K562 (cell line): ENCODE results near the gene GP2. TPM values are rescaled to one million over a fixed set of nuclear protein-coding genes. Genes with fewer than 3 reads are reported as not detected.

ENCODE experiments used
- DIDO1 ChIP-seq: fragments of 450-650 bp; IDR thresholded peaks from 2 replicates; pipeline ENCODE4 v1.6.1; 2016; ENCODE audit warnings: low read depth, missing biosample characterization, missing genetic modification characterization
- NR2C1 ChIP-seq, 2 experiments: fragments of 450-650 bp; IDR thresholded peaks; 2 replicates each; pipeline ENCODE4 v1.6.1; 2017; ENCODE audit warnings: mild to moderate bottlenecking in 2 of 2, antibody characterized with exemption in 1 of 2, inconsistent platforms in 1 of 2, missing compliant biosample characterization in 1 of 2, missing genetic modification characterization in 1 of 2
- NR2C2 ChIP-seq, 2 experiments: fragments of 200-800 bp in 1 of 2; sonication (Bioruptor generic) in 1 of 2; sonication (generic) in 1 of 2; formaldehyde crosslinking in 1 of 2; IDR thresholded peaks; 2 replicates each; pipeline versions ENCODE4 v1.6.1 to v1.8.0; 2016 to 2022; ENCODE audit warnings: mild to moderate bottlenecking in 1 of 2, missing compliant biosample characterization in 1 of 2, missing genetic modification characterization in 1 of 2, missing genetic modification reagents in 1 of 2
- TRIM24 ChIP-seq, 2 experiments: fragments of 450-650 bp; IDR thresholded peaks; 2 replicates each; pipeline ENCODE4 v1.6.1; 2016
- polyA plus RNA-seq, 8 experiments: library from polyadenylated mRNA; depleted of rRNA in 4 of 8; stranded (reverse) in 5 of 8; unstranded in 3 of 8; fragments of >200 nt; fragmentation: Nextera tagmentation in 2 of 8; fragmentation: Illumina TruSeq in 1 of 8; extraction: Ambion mirVana in 2 of 8; extraction: Trizol in 1 of 8; gene quantifications; 2 replicates each; pipeline versions ENCODE4 v1.2.1 to v1.2.3, GENCODE V29; 2011 to 2014; ENCODE audit warnings: inconsistent platforms in 1 of 8, missing spikeins in 1 of 8
- total RNA-seq, 7 experiments: library from RNA; depleted of rRNA in 6 of 7; stranded (reverse); fragments of >200 nt in 6 of 7; fragmentation: Illumina TruSeq in 2 of 7; extraction: Trizol in 2 of 7; gene quantifications; 2 replicates each; pipeline versions ENCODE4 v1.2.1 to v1.2.3, GENCODE V29; 2011 to 2021; ENCODE audit warnings: low replicate concordance in 1 of 7
- TF ChIP-seq, protein P1 (sequence below), 2 experiments: fragments of 450-650 bp in 1 of 2; sonication (generic) in 1 of 2; formaldehyde crosslinking in 1 of 2; IDR thresholded peaks; 2 replicates each; pipeline versions ENCODE4 v1.7.1 to v1.9.0; 2016 to 2022; ENCODE audit warnings: inconsistent platforms in 1 of 2, mild to moderate bottlenecking in 1 of 2, missing genetic modification reagents in 1 of 2

Gene GP2
- total and polyA plus RNA-seq, 9 of the 15 experiments (the other 6 are each of a cell fraction or from before 2014, with no cell fraction given): 5.9 TPM; not detected in 8

DNA sequence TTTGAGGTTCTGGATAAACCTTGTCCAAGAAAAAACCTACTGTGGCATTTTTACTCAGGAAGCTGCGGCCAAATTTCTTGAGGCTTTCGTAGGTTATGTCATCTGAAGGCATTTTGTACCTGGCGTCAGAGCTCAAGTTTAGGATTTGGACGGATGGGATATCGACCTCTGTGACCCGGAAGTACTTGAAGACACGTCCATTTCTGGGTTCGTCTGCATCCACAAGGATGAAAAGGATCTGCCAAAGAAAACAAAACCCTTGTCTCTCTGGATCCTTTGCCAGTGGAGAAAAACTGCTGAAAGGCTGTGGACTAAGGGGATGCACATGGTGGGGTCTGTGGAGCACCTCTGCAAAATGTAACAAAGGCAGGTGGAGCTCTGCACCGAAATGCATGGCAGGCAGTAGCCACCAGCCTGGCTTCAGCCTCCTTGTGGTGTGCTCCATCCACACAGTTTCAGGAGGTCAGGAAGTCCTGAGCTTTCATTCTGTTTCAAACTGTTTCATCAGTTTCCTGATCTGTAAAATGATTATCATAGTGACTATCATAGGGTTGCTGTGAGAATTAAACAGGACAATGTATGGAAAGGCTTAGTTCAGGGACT, 42.2 kb upstream of the GP2 start (continued):
- TF ChIP-seq, protein P1, sequence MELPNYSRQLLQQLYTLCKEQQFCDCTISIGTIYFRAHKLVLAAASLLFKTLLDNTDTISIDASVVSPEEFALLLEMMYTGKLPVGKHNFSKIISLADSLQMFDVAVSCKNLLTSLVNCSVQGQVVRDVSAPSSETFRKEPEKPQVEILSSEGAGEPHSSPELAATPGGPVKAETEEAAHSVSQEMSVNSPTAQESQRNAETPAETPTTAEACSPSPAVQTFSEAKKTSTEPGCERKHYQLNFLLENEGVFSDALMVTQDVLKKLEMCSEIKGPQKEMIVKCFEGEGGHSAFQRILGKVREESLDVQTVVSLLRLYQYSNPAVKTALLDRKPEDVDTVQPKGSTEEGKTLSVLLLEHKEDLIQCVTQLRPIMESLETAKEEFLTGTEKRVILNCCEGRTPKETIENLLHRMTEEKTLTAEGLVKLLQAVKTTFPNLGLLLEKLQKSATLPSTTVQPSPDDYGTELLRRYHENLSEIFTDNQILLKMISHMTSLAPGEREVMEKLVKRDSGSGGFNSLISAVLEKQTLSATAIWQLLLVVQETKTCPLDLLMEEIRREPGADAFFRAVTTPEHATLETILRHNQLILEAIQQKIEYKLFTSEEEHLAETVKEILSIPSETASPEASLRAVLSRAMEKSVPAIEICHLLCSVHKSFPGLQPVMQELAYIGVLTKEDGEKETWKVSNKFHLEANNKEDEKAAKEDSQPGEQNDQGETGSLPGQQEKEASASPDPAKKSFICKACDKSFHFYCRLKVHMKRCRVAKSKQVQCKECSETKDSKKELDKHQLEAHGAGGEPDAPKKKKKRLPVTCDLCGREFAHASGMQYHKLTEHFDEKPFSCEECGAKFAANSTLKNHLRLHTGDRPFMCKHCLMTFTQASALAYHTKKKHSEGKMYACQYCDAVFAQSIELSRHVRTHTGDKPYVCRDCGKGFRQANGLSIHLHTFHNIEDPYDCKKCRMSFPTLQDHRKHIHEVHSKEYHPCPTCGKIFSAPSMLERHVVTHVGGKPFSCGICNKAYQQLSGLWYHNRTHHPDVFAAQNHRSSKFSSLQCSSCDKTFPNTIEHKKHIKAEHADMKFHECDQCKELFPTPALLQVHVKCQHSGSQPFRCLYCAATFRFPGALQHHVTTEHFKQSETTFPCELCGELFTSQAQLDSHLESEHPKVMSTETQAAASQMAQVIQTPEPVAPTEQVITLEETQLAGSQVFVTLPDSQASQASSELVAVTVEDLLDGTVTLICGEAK (IDR thresholded peaks at IDR 0.05): peak; percentile 56
- TF ChIP-seq, protein P1 (CRISPR knock-in tag; IDR thresholded peaks at IDR 0.05): no peak
- TF ChIP-seq DIDO1 (tag) (no peak), NR2C2 (CRISPR knock-in tag; IDR thresholded peaks at IDR 0.05) (0 out of 2 replicates have a peak, but pooled peaks have one; percentile 53), NR2C2 (tag; IDR thresholded peaks at IDR 0.05) (peak; percentile 92), TRIM24 (IDR thresholded peaks at IDR 0.05) (peak in 1 of 2 experiments; percentile 11; a peak in 1 of 4 replicates), NR2C1 (IDR thresholded peaks at IDR 0.05) (peak; percentile 89), NR2C1 (tag; IDR thresholded peaks at IDR 0.05) (peak; percentile 92)
